K562 (cell line): ENCODE measurements around the gene PHF21A. TPM values are rescaled to one million over a fixed set of nuclear protein-coding genes. Genes with fewer than 3 reads are reported as not detected.

Experiments
- ARHGAP35 ChIP-seq: fragments of 450-650 bp; IDR thresholded peaks from 2 replicates; pipeline ENCODE4 v1.6.1; 2018; ENCODE audit not compliant: partially characterized antibody
- ESRRA ChIP-seq: fragments of 450-650 bp; IDR thresholded peaks from 2 replicates; pipeline ENCODE4 v1.6.1; 2014; ENCODE audit warnings: low read depth, mild to moderate bottlenecking, moderate library complexity, borderline replicate concordance
- GABPA ChIP-seq: fragments of 200-800 bp; sonication (Bioruptor generic); conservative IDR thresholded peaks from 2 replicates; pipeline ENCODE4 v1.6.1; 2016; ENCODE audit warnings: low read depth, missing genetic modification characterization, missing compliant biosample characterization
- HDAC3 ChIP-seq: fragments of 450-650 bp; IDR thresholded peaks from 2 replicates; pipeline ENCODE4 v1.6.1; 2018; ENCODE audit warnings: borderline replicate concordance, mild to moderate bottlenecking, moderate library complexity; ENCODE audit not compliant: partially characterized antibody
- KDM5B ChIP-seq: fragments of 200-600 bp; sonication (generic); IDR thresholded peaks from 2 replicates; pipeline ENCODE4 v1.6.1; 2012; ENCODE audit warnings: low read depth, mild to moderate bottlenecking, moderate library complexity, low read length, control low read depth, inconsistent platforms; ENCODE audit not compliant: insufficient replicate concordance
- MAFK ChIP-seq: IDR thresholded peaks from 2 replicates; pipeline ENCODE4 v1.6.1; 2011; ENCODE audit warnings: low read length, improper control_type of control experiment
- MCM3 ChIP-seq: fragments of 450-650 bp; IDR thresholded peaks from 2 replicates; pipeline ENCODE4 v1.6.1; 2016
- MECOM ChIP-seq: fragments of 250-450 bp; sonication (Bioruptor Pico); IDR thresholded peaks from 2 replicates; pipeline ENCODE4 v1.8.0; 2022; ENCODE audit warnings: inconsistent platforms
- MED1 ChIP-seq: sonication (generic); formaldehyde crosslinking; IDR thresholded peaks from 2 replicates; pipeline ENCODE4 v1.8.1; 2023; ENCODE audit warnings: missing genetic modification reagents, borderline replicate concordance
- POLR2A ChIP-seq: fragments of 450-650 bp; conservative IDR thresholded peaks from 2 replicates; pipeline ENCODE4 v1.6.1; 2016
- PTTG1 ChIP-seq: fragments of 450-650 bp; IDR thresholded peaks from 2 replicates; pipeline ENCODE4 v1.6.1; 2016; ENCODE audit warnings: low read depth, mild to moderate bottlenecking, missing genetic modification characterization, missing compliant biosample characterization
- PYGO2 ChIP-seq: fragments of 450-650 bp; IDR thresholded peaks from 2 replicates; pipeline ENCODE4 v1.6.1; 2016; ENCODE audit warnings: mild to moderate bottlenecking, missing genetic modification characterization, moderate library complexity, missing compliant biosample characterization
- RBM34 ChIP-seq: fragments of 200-400 bp; formaldehyde crosslinking; IDR thresholded peaks from 2 replicates; pipeline ENCODE4 v1.6.1; 2018; ENCODE audit warnings: low read length, borderline replicate concordance; ENCODE audit not compliant: insufficient read depth
- SMAD3 ChIP-seq: fragments of 450-650 bp; formaldehyde crosslinking; conservative IDR thresholded peaks from 2 replicates; pipeline ENCODE4 v1.4.0; 2020; ENCODE audit warnings: mild to moderate bottlenecking
- STAG1 ChIP-seq: sonication (generic); formaldehyde crosslinking; IDR thresholded peaks from 2 replicates; pipeline ENCODE4 v1.5.0; 2020; ENCODE audit warnings: missing genetic modification reagents, borderline replicate concordance
- TEAD1 ChIP-seq, 2 experiments: fragments of 450-650 bp in 1 of 2; sonication (generic) in 1 of 2; formaldehyde crosslinking; IDR thresholded peaks; 2 replicates each; pipeline versions ENCODE4 v1.4.0 to v1.8.0; 2020 to 2022; ENCODE audit warnings: mild to moderate bottlenecking in 2 of 2, missing genetic modification reagents in 1 of 2
- THRB ChIP-seq: fragments of 450-650 bp; formaldehyde crosslinking; conservative IDR thresholded peaks from 2 replicates; pipeline ENCODE4 v1.4.0; 2022; ENCODE audit warnings: mild to moderate bottlenecking, missing genetic modification characterization
- YBX1 ChIP-seq: fragments of 450-650 bp; IDR thresholded peaks from 2 replicates; pipeline ENCODE4 v1.7.1; 2016; ENCODE audit warnings: mild to moderate bottlenecking
- ZBTB49 ChIP-seq: sonication (generic); formaldehyde crosslinking; IDR thresholded peaks from 2 replicates; pipeline ENCODE4 v1.8.0; 2022; ENCODE audit warnings: missing genetic modification reagents, mild to moderate bottlenecking, borderline replicate concordance
- ZC3H4 ChIP-seq: sonication (generic); formaldehyde crosslinking; IDR thresholded peaks from 2 replicates; pipeline ENCODE4 v1.9.0; 2021; ENCODE audit warnings: missing genetic modification reagents, borderline replicate concordance
- ZNF165 ChIP-seq: fragments of 250-450 bp; sonication (Bioruptor Pico); IDR thresholded peaks from 2 replicates; pipeline ENCODE4 v1.4.0; 2020; ENCODE audit warnings: borderline replicate concordance
- ZNF224 ChIP-seq: sonication (generic); formaldehyde crosslinking; IDR thresholded peaks from 2 replicates; pipeline ENCODE4 v1.8.0; 2022; ENCODE audit warnings: mild to moderate bottlenecking, missing genetic modification reagents
- ZNF668 ChIP-seq: fragments of 250-450 bp; sonication (Bioruptor Pico); IDR thresholded peaks from 2 replicates; pipeline ENCODE4 v1.8.0; 2022; ENCODE audit warnings: mild to moderate bottlenecking, inconsistent platforms
- ZNF778 ChIP-seq: fragments of 450-650 bp; formaldehyde crosslinking; IDR thresholded peaks from 2 replicates; pipeline ENCODE4 v1.4.0; 2020; ENCODE audit warnings: mild to moderate bottlenecking, moderate library complexity
- polyA plus RNA-seq, 8 experiments: library from polyadenylated mRNA; depleted of rRNA in 4 of 8; stranded (reverse) in 5 of 8; unstranded in 3 of 8; fragments of >200 nt; fragmentation: Nextera tagmentation in 2 of 8; fragmentation: Illumina TruSeq in 1 of 8; extraction: Ambion mirVana in 2 of 8; extraction: Trizol in 1 of 8; gene quantifications; 2 replicates each; pipeline versions ENCODE4 v1.2.1 to v1.2.3, GENCODE V29; 2011 to 2014; ENCODE audit warnings: inconsistent platforms in 1 of 8, missing spikeins in 1 of 8
- total RNA-seq, 7 experiments: library from RNA; depleted of rRNA in 6 of 7; stranded (reverse); fragments of >200 nt in 6 of 7; fragmentation: Illumina TruSeq in 2 of 7; extraction: Trizol in 2 of 7; gene quantifications; 2 replicates each; pipeline versions ENCODE4 v1.2.1 to v1.2.3, GENCODE V29; 2011 to 2021; ENCODE audit warnings: low replicate concordance in 1 of 7
- TF ChIP-seq, protein P1 (sequence below): fragments of 450-650 bp; IDR thresholded peaks from 2 replicates; pipeline ENCODE4 v1.6.1; 2014; ENCODE audit warnings: low read depth, mild to moderate bottlenecking, moderate library complexity, borderline replicate concordance

The PHF21A gene
- total and polyA plus RNA-seq, 9 of the 15 experiments (the other 6 are each of a cell fraction or from before 2014, with no cell fraction given), result 1.5 to 32.4 (median 10.7) TPM

DNA sequence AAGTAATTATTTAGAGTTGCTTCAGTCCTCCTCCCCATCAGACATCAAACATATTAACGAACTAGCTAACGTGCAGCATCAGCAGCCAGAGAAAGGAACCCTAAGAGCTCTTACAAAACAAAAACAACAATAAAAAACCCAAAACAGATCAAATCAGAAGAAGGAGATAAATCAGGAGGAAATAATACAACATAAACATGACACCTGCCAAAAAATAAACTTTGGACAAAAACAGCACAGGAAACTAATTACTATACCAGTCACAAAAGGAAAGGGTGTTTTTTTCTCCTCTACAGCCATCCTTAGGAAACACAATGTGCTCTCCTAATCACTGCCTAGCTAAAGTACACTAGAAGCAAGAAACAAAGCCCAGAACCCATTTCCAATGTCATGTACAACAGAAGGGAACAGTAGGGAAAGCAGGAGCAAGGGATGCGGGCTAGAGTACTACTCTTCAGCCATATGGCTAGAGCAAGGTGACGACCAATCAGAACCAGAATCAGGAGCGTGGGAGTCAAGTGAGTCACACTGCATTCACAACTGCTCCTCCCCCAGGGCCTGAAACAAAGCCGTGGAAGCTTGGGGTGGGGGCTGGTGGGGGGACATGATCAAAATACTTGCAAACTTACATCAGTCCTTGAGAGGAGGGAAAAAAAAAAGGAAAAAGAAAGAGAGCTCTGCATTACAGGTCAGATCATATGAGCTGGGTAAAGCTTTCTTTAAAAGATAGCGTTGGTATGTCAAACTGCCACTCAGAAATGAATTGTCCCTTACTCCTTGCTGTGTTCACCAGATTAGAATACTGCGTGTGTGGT is 138.4 kb downstream of the PHF21A start (continued):
- TF ChIP-seq ZNF224 (no peak), TEAD1 (CRISPR knock-in tag; IDR thresholded peaks at IDR 0.05) (peak; percentile 82 to 90), MAFK (no peak), YBX1 (no peak), ZBTB49 (CRISPR knock-in tag) (no peak), MCM3 (no peak), PYGO2 (tag) (no peak), STAG1 (no peak), ZNF778 (no peak), ZNF668 (CRISPR knock-in tag) (no peak), SMAD3 (CRISPR knock-in tag) (no peak), MECOM (0 out of 2 replicates have a peak, but pooled peaks have one; percentile 13), ZNF165 (no peak), GABPA (tag) (no peak), KDM5B (peak; percentile 53), RBM34 (no peak), ESRRA (no peak), POLR2A (peak; percentile 64), MED1 (CRISPR knock-in tag) (no peak), THRB (CRISPR knock-in tag) (no peak), PTTG1 (tag) (no peak), HDAC3 (no peak), ARHGAP35 (no peak), ZC3H4 (CRISPR knock-in tag) (no peak)
- TF ChIP-seq, protein P1, sequence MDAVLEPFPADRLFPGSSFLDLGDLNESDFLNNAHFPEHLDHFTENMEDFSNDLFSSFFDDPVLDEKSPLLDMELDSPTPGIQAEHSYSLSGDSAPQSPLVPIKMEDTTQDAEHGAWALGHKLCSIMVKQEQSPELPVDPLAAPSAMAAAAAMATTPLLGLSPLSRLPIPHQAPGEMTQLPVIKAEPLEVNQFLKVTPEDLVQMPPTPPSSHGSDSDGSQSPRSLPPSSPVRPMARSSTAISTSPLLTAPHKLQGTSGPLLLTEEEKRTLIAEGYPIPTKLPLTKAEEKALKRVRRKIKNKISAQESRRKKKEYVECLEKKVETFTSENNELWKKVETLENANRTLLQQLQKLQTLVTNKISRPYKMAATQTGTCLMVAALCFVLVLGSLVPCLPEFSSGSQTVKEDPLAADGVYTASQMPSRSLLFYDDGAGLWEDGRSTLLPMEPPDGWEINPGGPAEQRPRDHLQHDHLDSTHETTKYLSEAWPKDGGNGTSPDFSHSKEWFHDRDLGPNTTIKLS, result peak; percentile 39; the same call in 1 of the 2 replicates
